Liver (tissue), 3 donors: ENCODE data around the gene CCDC88C.

Source experiments
- ATF3 ChIP-seq: IDR thresholded peaks from 2 replicates; pipeline ENCODE4 v1.6.1; 2016; ENCODE audit warnings: antibody characterized with exemption
- CTCF ChIP-seq: fragments of 150-350 bp; IDR thresholded peaks from 2 replicates; pipeline ENCODE4 v1.5.1; 2017; ENCODE audit warnings: improper control_type of control experiment, low read depth, low read length; ENCODE audit not compliant: missing input control
- EGR1 ChIP-seq, 2 donors: IDR thresholded peaks; 2 replicates each; pipeline ENCODE4 v1.6.1; 2016 to 2018; ENCODE audit warnings: antibody characterized with exemption in 2 of 2, low read depth in 2 of 2
- FOXA1 ChIP-seq: IDR thresholded peaks from 2 replicates; pipeline ENCODE4 v1.6.1; 2016; ENCODE audit warnings: antibody characterized with exemption
- HNF4A ChIP-seq, 2 donors: conservative IDR thresholded peaks; 2 replicates each; pipeline ENCODE4 v1.6.1; 2016; ENCODE audit warnings: antibody characterized with exemption in 2 of 2, mild to moderate bottlenecking in 2 of 2
- HNF4G ChIP-seq: IDR thresholded peaks from 2 replicates; pipeline ENCODE4 v1.6.1; 2016; ENCODE audit warnings: antibody characterized with exemption
- JUND ChIP-seq, 2 donors: IDR thresholded peaks; 2 replicates each; pipeline ENCODE4 v1.6.1; 2016; ENCODE audit warnings: antibody characterized with exemption in 2 of 2
- MAX ChIP-seq: IDR thresholded peaks from 2 replicates; pipeline ENCODE4 v1.6.1; 2016; ENCODE audit warnings: antibody characterized with exemption
- NR2F2 ChIP-seq: IDR thresholded peaks from 2 replicates; pipeline ENCODE4 v1.6.1; 2016; ENCODE audit warnings: antibody characterized with exemption
- RAD21 ChIP-seq, 2 donors: IDR thresholded peaks; 2 replicates each; pipeline ENCODE4 v1.6.1; 2016; ENCODE audit warnings: antibody characterized with exemption in 2 of 2, mild to moderate bottlenecking in 2 of 2
- REST ChIP-seq: IDR thresholded peaks from 2 replicates; pipeline ENCODE4 v1.6.1; 2016; ENCODE audit warnings: antibody characterized with exemption, mild to moderate bottlenecking
- RXRA ChIP-seq, 2 donors: IDR thresholded peaks; 2 replicates each; pipeline ENCODE4 v1.6.1; 2017 to 2018; ENCODE audit warnings: antibody characterized with exemption in 2 of 2, mild to moderate bottlenecking in 1 of 2
- SP1 ChIP-seq: IDR thresholded peaks from 2 replicates; pipeline ENCODE4 v1.6.1; 2018; ENCODE audit warnings: antibody characterized with exemption, mild to moderate bottlenecking
- TAF1 ChIP-seq: conservative IDR thresholded peaks from 2 replicates; pipeline ENCODE4 v1.6.1; 2016; ENCODE audit warnings: antibody characterized with exemption, mild to moderate bottlenecking
- donor health status: healthy.
- donor health status: healthy.

GRCh38 chr14:91350813-91351511, 66.7 kb downstream of the CCDC88C start:
- TF ChIP-seq CTCF = no peak
- no peak for TF ChIP-seq NR2F2
- no peak for TF ChIP-seq TAF1
- no peak for TF ChIP-seq REST
- TF ChIP-seq MAX = no peak
- no peak for TF ChIP-seq RXRA (IDR thresholded peaks at IDR 0.05)
- TF ChIP-seq JUND (IDR thresholded peaks at IDR 0.05) = no peak
- no peak for TF ChIP-seq SP1
- no peak for TF ChIP-seq EGR1 (IDR thresholded peaks at IDR 0.05; ENCODE audit: low read depth in 2 of 2)
- no peak for TF ChIP-seq RAD21 (IDR thresholded peaks at IDR 0.05)
- no peak for TF ChIP-seq ATF3
- no peak for TF ChIP-seq FOXA1
- TF ChIP-seq HNF4A (conservative IDR thresholded peaks at IDR 0.05) = no peak
- no peak for TF ChIP-seq HNF4G
